Effector CD4-positive, alpha-beta T cell (primary cell): ENCODE data around the gene FBXW7.

Experiments
- DNase-seq: peaks from one replicate; pipeline ENCODE4 v3.0.0-alpha.2; 2020

Gene FBXW7

DNA sequence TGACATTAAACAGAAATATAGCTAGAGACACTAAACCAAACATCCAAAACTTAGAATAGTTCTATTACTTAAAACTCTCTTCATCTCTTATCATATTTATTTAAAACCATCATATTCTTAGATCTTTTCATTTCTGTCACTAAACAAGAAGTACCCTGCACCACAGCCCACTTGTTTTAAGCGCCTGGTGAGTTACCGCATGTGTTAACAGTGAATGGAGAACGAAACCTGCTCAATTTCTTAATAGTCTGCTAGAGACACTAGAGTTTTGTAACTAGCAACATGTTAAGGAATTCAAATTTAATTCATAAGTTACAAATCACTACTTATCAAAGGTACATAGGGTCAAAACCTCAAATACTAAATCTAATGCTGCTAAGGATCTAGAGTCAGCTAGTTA, 111.5 kb downstream of the FBXW7 start:
- DNase-seq: no peak

- no peak for DNase-seq
Observed at GRCh38 chr4:152422817-152423320, 113.0 kb downstream of the FBXW7 start.

GRCh38 chr4:152421576-152421975, 114.3 kb downstream of the FBXW7 start:
- no peak for DNase-seq

DNA sequence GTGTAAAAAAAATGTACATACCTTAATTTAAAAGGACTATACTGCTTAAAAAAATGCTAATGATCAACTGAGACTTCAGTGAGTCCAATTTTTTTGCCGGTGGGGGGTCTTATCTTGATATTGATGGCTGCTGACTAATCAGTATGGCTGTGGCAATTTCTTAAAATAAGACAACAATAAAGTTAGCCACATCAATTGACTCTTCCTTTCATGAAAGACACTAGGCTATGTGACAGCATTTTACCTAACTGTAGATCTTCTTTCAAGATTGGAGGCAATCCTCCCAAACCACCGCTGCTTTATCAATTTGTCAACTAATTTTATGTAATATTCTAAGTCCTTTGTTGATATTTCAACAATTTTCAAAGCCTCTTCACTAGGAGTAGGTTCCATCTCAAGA, 116.1 kb downstream of the FBXW7 start:
- DNase-seq: no peak

- DNase-seq: no peak
Observed at GRCh38 chr4:152417673-152418072, 118.2 kb downstream of the FBXW7 start.

GRCh38 chr4:152415980-152416379, 119.9 kb downstream of the FBXW7 start:
- no peak for DNase-seq

DNA sequence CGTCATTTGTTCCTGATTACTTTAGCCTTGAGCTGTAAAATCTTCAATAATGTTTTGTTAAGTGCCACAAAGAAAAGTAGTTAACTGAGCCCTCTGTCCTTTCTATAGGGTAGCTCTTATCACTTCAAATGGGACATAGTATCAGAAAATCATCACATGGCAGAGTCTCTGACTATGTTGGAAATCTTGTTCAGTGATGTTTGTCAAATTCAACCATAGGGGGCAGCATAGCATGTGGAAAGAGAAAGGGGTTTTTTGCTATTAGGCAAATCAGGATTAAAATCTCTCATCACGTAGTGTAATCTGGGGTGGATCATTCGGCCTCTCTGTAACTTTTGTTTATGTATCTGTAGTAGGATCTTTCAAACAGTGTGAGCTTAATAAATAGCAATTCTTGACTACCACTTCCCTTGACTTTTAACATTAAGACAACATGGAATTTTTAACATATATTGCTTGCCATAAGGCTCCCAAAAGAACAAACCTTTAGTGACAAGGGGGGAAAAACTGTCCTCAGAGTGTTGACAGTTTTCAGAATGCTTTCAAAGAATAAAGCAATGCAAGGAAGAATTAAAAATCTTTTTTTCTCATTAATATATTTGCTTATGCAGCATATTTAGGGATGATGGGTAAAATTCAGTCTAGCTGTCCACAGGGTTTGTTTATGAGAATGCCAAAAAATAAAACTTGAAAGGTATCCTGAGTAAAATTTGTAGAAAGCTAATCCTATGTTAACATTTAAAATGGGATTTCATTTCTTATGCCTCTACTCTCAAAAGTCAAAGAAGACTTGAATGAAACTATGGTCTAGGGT, 127.2 kb downstream of the FBXW7 start:
- DNase-seq: peak; percentile 14

- DNase-seq: no peak
Observed at GRCh38 chr4:152401424-152401823, 134.5 kb downstream of the FBXW7 start.

GRCh38 chr4:152399246-152399645, 136.6 kb downstream of the FBXW7 start:
- no peak for DNase-seq

DNA sequence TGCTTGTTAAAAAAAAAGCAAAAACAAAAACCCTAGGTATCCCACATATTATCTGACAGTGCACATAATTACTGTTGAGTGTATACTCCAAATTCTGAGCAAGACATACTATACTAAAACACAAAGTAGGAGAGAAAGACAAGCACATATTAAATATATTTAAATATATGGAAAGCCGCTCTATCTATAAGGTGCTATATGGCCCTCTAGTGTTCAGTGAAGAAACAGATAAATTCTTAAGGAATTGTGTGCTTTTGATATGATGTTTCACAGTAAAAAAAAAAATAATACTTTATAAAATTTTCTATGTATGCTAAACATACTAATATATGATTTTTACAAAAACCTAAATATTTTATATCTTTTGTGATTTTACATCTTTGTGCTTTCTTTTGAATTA, 137.8 kb downstream of the FBXW7 start:
- DNase-seq: no peak

DNA sequence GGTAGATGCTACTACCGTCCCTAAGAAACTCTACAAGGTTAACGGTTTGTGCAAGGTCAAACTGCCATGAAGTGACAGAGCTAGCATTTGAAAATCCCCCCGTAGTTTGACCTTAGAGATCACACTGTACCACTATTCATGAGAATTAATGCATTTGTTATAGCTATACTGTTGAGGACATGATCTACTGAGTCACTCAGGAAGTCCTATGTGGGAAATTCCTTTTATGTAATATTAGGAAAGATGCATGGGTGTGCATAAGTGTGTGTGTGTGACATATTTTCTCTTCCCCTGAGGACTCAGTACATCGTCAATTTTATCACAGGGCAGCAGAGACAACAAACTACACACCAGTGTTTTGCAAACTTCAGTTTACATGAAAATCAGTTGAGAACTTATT, 141.1 kb downstream of the FBXW7 start:
- DNase-seq: no peak

- DNase-seq: no peak
Observed at GRCh38 chr4:152392079-152392478, 143.8 kb downstream of the FBXW7 start.

GRCh38 chr4:152390216-152390615, 145.7 kb downstream of the FBXW7 start:
- DNase-seq: no peak

- DNase-seq: no peak
Observed at GRCh38 chr4:152389359-152389758, 146.5 kb downstream of the FBXW7 start.

GRCh38 chr4:152385551-152385950, 150.3 kb downstream of the FBXW7 start:
- no peak for DNase-seq

GRCh38 chr4:152382057-152382785, 153.7 kb downstream of the FBXW7 start:
- no peak for DNase-seq

DNA sequence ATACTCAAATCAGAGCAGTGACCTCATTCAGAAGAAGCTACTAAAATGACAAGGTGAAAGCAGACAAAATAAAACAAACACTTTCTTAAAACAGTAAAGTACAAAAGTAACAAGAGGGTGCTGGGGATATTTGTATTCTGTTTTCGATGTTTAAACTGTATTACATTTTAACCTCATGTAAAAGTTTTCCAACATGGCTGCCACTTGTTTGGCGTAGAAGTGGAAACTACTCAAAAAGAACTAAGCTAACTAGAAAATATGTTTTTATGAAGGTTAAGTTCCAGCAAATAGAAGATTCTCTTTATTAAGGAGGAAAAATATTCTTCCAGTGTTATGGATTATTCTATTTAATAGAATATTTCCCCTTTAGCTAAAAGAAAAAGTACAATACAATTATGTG, 155.0 kb downstream of the FBXW7 start:
- no peak for DNase-seq

DNA sequence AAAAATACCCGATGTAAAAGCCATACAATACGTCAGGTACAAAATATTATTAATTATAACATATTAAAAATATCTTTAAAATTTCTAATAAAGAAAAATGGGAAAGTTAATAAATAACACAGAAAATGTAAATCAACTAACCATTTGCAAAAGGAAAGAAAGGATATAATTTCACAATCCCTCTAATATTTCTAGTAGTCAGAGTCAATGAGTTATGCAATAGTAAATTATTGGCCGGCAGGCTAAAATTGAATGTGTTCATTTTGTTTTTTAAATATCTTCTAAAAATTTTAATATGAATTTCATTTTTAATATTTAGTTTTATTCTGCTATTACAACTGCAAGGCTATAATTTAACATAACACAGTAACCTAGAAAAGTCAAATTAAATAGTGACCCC, 155.7 kb downstream of the FBXW7 start:
- DNase-seq: no peak

DNA sequence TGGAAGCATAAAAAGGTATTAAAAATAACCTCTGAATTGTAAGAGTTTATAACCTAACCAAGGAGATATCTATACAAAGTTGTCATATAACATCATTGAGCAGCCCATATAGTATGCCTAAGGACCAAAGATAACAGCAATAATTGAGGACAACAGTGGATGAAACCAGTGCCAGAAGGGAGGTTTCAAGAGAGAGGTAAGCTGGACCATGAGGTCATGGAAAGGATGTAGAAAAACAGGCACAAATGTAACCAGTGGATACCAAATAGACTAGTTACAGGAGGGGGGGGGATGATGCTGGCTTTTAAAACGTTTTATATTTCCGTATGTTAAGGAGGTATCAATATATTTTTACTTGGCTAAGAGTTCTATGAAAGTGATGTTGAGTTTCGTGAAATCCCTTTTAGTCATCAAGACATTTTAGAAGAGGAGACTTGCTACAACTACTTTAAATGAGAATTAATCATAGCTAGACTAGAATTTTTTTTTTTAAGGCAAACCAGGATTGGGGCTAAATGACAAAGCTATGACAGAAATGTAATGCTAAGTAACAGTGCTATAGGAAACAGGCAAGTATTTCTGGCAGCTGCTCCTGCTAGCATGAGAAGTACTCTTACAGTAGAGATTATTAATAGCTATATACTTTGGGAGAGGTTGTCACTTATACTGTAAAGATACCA, 161.1 kb downstream of the FBXW7 start:
- no peak for DNase-seq

GRCh38 chr4:152374153-152374552, 161.7 kb downstream of the FBXW7 start:
- no peak for DNase-seq

DNA sequence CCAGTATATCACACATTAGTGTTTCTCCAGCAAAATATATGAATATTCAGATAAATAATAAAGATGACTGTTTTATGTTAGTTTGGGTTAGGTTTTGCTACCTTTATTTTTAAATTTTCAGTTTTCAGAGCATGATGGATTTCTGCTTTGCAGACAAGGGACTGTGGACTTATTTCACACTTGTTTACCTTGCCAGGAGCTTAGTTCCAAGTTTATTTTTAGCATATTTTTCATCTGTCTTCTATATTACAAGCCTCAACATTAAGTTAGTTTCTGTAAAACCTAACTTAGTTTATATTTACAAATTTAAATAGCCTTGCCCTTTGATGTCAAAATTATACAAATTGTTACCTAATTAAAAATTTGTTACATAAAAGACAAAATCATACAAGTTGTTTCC, 163.4 kb downstream of the FBXW7 start:
- no peak for DNase-seq

- no peak for DNase-seq
Observed at GRCh38 chr4:152369902-152370295, 166.0 kb downstream of the FBXW7 start.

- no peak for DNase-seq
Observed at GRCh38 chr4:152369203-152369901, 166.5 kb downstream of the FBXW7 start.
